Measurements from ENCODE around the gene LCN10.
"Not testable (repeated sequence)": the region's sequence is repeated elsewhere in the genome, so short reads cannot be mapped to it uniquely, and the experiment has no call there.

LCN10 gene

DNA sequence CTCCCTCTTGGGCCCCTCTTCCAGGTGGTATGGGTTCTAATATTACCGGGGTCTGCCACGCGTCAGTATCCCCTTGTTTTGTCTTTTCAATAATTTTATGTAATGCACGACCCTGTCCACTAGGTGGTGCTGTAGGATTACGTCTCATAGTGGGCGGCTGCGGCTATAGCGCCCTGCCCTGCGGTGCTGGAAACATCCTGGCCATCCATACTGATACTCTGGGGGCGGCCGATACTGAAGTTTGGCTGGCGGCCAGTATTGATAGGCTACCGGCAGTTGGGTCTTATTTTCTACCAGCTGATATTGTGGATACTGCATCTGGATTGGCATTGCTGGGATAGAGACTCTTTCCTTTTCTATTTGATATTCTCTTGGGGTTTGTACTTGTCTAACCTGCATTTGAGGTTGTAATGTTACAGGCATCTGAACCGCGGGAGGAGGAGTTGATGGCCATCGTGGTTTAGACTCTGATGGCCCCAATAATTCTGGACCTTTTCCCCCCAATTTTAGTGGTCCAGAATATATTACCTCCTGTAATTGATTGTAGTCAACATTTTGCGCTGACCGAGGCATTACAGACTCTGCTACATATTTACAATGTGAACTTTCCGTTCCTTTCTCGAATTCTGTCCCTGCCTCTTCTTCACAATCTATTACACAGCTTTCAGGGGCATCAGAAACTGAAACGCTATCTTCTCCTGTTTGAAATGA, 45.1 kb upstream of the LCN10 start:
- no peak overlapping the region for H3K4me3 ChIP-seq (replicated peaks; ENCODE audit: low read depth, low read length)
- no peak for DNase-seq (ENCODE audit: extremely low read depth, insufficient read length)
- TF ChIP-seq CTCF (IDR thresholded peaks at IDR 0.05; ENCODE audit: insufficient read depth, low read length, poor library complexity, severe bottlenecking) = peak; percentile 75
- H3K27me3 ChIP-seq (replicated peaks; ENCODE audit: control insufficient read depth, insufficient read depth, low read length) = no peaks in the 10 kb centered on the region
- H3K36me3 ChIP-seq (ENCODE audit: control insufficient read depth, insufficient read depth, low read length) = no peaks in the 10 kb centered on the region; the same call in 1 of the 2 replicates

- DNase-seq (ENCODE audit: extremely low read depth, insufficient read length); H3K27me3 ChIP-seq (replicated peaks; ENCODE audit: control insufficient read depth, insufficient read depth, low read length); H3K36me3 ChIP-seq (ENCODE audit: control insufficient read depth, insufficient read depth, low read length); H3K4me3 ChIP-seq (replicated peaks; ENCODE audit: low read depth, low read length): not testable (repeated sequence)
Measured at GRCh38 chr9:136786983-136787382, 44.2 kb upstream of the LCN10 start.

- no peaks in the 10 kb centered on the region for H3K27me3 ChIP-seq (replicated peaks; ENCODE audit: control insufficient read depth, insufficient read depth, low read length)
- H3K4me3 ChIP-seq (replicated peaks; ENCODE audit: low read depth, low read length) = no peak overlapping the region
- no peaks in the 10 kb centered on the region for H3K36me3 ChIP-seq (ENCODE audit: control insufficient read depth, insufficient read depth, low read length)
- TF ChIP-seq CTCF (IDR thresholded peaks at IDR 0.05; ENCODE audit: insufficient read depth, low read length, poor library complexity, severe bottlenecking) = no peak
- DNase-seq (ENCODE audit: extremely low read depth, insufficient read length) = no peak
Measured at GRCh38 chr9:136786451-136786850, 43.7 kb upstream of the LCN10 start.

- H3K27me3 ChIP-seq (replicated peaks; ENCODE audit: control insufficient read depth, insufficient read depth, low read length); DNase-seq (ENCODE audit: extremely low read depth, insufficient read length); H3K4me3 ChIP-seq (replicated peaks; ENCODE audit: low read depth, low read length); H3K36me3 ChIP-seq (ENCODE audit: control insufficient read depth, insufficient read depth, low read length): not testable (repeated sequence)
Measured at GRCh38 chr9:136785565-136786355, 43.0 kb upstream of the LCN10 start.

GRCh38 chr9:136784997-136785361, 42.2 kb upstream of the LCN10 start:
- H3K27me3 ChIP-seq (replicated peaks; ENCODE audit: control insufficient read depth, insufficient read depth, low read length) = 0 out of 2 replicates have a peak, but pooled peaks cover 1% of the 10 kb centered on the region
- no peak for DNase-seq (ENCODE audit: extremely low read depth, insufficient read length)
- no peak overlapping the region for H3K4me3 ChIP-seq (replicated peaks; ENCODE audit: low read depth, low read length)
- TF ChIP-seq CTCF (IDR thresholded peaks at IDR 0.05; ENCODE audit: insufficient read depth, low read length, poor library complexity, severe bottlenecking) = no peak
- H3K36me3 ChIP-seq (ENCODE audit: control insufficient read depth, insufficient read depth, low read length) = no peaks in the 10 kb centered on the region

DNA sequence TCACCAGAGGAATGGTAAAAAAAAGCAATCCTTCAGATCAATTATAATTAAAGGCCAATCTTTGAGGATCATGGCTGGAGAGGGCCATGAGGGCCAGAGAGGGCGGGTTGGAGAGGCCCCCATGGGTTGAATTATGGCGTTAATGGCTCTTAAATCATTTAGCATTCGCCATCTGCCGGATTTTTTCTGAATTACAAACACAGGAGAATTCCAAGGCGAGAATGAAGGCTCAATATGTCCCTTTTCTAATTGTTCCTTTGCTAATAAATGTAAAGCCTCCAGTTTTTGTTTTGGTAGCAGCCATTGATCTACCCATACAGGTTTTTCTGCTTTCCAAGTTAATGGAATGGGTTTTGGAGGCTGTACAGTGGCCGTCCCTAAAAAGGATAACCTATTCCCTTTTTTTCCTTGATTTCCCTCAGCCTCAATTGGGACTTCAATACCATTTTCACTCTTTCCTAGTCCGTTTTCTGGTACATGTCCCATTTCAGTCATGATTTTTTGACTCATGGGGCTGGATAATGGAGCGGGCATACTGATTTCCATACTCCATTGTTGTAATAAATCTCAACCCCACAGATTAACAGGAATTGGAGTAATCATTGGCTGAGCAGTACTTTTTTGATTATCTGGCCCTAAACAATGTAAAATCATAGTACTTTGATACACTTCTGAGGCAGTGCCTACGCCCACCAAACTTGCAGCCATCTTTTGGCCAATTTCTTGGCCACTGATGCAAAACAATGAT, 41.7 kb upstream of the LCN10 start:
- no peaks in the 10 kb centered on the region for H3K36me3 ChIP-seq (ENCODE audit: control insufficient read depth, insufficient read depth, low read length)
- TF ChIP-seq CTCF (IDR thresholded peaks at IDR 0.05; ENCODE audit: insufficient read depth, low read length, poor library complexity, severe bottlenecking) = peak; percentile 29
- H3K27me3 ChIP-seq (replicated peaks; ENCODE audit: control insufficient read depth, insufficient read depth, low read length) = 0 out of 2 replicates have a peak, but pooled peaks cover 1% of the 10 kb centered on the region
- no peak for DNase-seq (ENCODE audit: extremely low read depth, insufficient read length)
- no peak overlapping the region for H3K4me3 ChIP-seq (replicated peaks; ENCODE audit: low read depth, low read length)
